ENCODE data around the gene LAMTOR3.

DNA sequence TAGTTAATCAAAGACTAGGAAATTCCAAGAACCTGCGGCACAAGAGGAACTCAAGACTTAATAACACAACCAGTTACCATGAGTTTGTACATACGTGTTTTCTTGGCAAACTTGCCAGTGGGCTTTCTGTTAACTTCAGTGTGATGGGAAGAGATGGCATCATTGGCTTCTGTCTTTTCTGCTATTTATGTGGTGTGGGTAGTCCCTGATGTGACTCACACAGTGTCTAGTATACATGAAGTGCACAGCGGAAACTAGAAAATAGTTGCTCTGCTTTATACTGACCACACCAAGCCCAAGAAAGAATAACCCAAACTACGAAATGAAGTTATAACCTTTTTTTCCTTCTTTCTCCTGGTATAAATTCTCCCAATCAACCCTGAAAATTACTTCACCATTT lies 53.1 kb downstream of the LAMTOR3 start:
- TF ChIP-seq SPI1 (IDR thresholded peaks at IDR 0.05; ENCODE audit: low read depth, low read length) (no peak), POLR2A (IDR thresholded peaks at IDR 0.05; ENCODE audit: low read depth, low read length) (no peak), POLR2AphosphoS5 (IDR thresholded peaks at IDR 0.05; ENCODE audit: low read depth, low read length) (no peak), TAF1 (IDR thresholded peaks at IDR 0.05; ENCODE audit: low read depth, low read length) (no peak), POU2F2 (IDR thresholded peaks at IDR 0.05; ENCODE audit: low read depth, low read length) (no peak)
